ENCODE measurements around the gene FAM151B. TPM values are rescaled to one million over a fixed set of nuclear protein-coding genes. Genes with fewer than 3 reads are reported as not detected.
"Not testable (repeated sequence)": the region's sequence is repeated elsewhere in the genome, so short reads cannot be mapped to it uniquely, and the experiment has no call there.

FAM151B gene
- total RNA-seq, 1 donor from 2014 or later: 7.1 TPM

DNA sequence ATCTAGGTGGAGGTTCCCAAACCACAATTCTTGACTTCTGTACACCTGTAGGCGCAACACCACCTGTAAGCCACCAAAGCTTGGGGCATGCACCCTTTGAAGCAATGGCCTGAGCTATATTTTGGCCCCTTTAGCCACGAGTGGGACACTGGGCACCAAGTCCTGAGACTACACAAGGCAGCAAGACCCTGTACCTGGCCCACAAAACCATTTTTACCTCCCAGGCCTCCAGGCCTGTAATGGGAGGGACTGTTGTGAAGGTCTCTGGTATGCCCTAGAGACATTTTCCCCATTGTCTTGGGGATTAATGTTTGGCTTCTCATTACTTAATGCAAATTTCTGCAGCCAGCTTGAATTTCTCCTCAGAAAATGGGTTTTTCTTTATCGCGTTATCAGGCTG is 24.6 kb upstream of the FAM151B start:
- Mint-ChIP-seq H3K4me3 (ENCODE audit: unreplicated experiment) (no peak overlapping the region), H3K9me3 (ENCODE audit: low read depth) (peaks cover 21% of the 10 kb centered on the region), H3K27ac (ENCODE audit: unreplicated experiment) (no peak overlapping the region), H3K27me3 (ENCODE audit: low read depth) (no peaks in the 10 kb centered on the region), H3K36me3 (ENCODE audit: low read depth) (peaks cover 43% of the 10 kb centered on the region), H3K4me1 (ENCODE audit: low read depth) (peaks cover 11% of the 10 kb centered on the region)
- DNase-seq (ENCODE audit: low spot score): no peak
- no peak for TF ChIP-seq CTCF (IDR thresholded peaks at IDR 0.05)

GRCh38 chr5:80466669-80467485 is 21.0 kb upstream of the FAM151B start:
- peaks cover 11% of the 10 kb centered on the region for H3K4me1 Mint-ChIP-seq (ENCODE audit: low read depth)
- H3K27me3 Mint-ChIP-seq (ENCODE audit: low read depth): no peaks in the 10 kb centered on the region
- peaks cover 47% of the 10 kb centered on the region for H3K36me3 Mint-ChIP-seq (ENCODE audit: low read depth)
- no peak overlapping the region for H3K4me3 Mint-ChIP-seq (ENCODE audit: unreplicated experiment)
- H3K9me3 Mint-ChIP-seq (ENCODE audit: low read depth): peaks cover 36% of the 10 kb centered on the region
- TF ChIP-seq CTCF (IDR thresholded peaks at IDR 0.05): no peak
- no peak for DNase-seq (ENCODE audit: low spot score)
- H3K27ac Mint-ChIP-seq (ENCODE audit: unreplicated experiment): peak overlapping the region; percentile 9

GRCh38 chr5:80468131-80468530 is 19.8 kb upstream of the FAM151B start:
- Mint-ChIP-seq H3K36me3 (ENCODE audit: low read depth) (peaks cover 41% of the 10 kb centered on the region), H3K27me3 (ENCODE audit: low read depth) (no peaks in the 10 kb centered on the region), H3K9me3 (ENCODE audit: low read depth) (peaks cover 29% of the 10 kb centered on the region), H3K27ac (ENCODE audit: unreplicated experiment) (no peak overlapping the region), H3K4me3 (ENCODE audit: unreplicated experiment) (no peak overlapping the region), H3K4me1 (ENCODE audit: low read depth) (peaks cover 11% of the 10 kb centered on the region)
- TF ChIP-seq CTCF (IDR thresholded peaks at IDR 0.05): no peak
- no peak for DNase-seq (ENCODE audit: low spot score)

DNA sequence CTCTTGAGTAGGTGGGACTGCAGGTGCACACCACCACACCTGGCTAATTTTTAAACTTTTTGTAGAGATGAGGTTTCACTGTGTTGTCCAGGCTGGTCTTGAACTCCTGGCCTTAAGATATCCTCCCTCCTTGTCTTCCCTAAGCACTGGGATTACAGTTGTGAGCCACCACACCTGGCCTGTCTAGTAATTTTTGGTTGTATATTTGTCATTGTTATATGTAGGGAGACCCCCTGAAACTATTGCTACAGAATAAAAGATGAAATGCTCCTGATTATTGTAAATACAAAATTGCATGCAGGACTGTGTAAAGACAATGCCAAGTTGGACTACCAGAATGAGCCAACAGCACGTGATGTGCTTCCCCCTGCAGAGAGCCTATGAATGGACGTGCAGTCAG is 17.3 kb upstream of the FAM151B start:
- H3K9me3 Mint-ChIP-seq (ENCODE audit: low read depth): peaks cover 17% of the 10 kb centered on the region
- not testable (repeated sequence) for H3K27ac Mint-ChIP-seq (ENCODE audit: unreplicated experiment); DNase-seq (ENCODE audit: low spot score); H3K27me3 Mint-ChIP-seq (ENCODE audit: low read depth); H3K4me3 Mint-ChIP-seq (ENCODE audit: unreplicated experiment)
- peaks cover 11% of the 10 kb centered on the region for H3K4me1 Mint-ChIP-seq (ENCODE audit: low read depth)
- H3K36me3 Mint-ChIP-seq (ENCODE audit: low read depth): peaks cover 40% of the 10 kb centered on the region

- Mint-ChIP-seq H3K9me3 (ENCODE audit: low read depth) (peaks cover 12% of the 10 kb centered on the region), H3K4me1 (ENCODE audit: low read depth) (no peaks in the 10 kb centered on the region), H3K36me3 (ENCODE audit: low read depth) (peaks cover 30% of the 10 kb centered on the region), H3K27me3 (ENCODE audit: low read depth) (no peaks in the 10 kb centered on the region), H3K27ac (ENCODE audit: unreplicated experiment) (no peak overlapping the region), H3K4me3 (ENCODE audit: unreplicated experiment) (no peak overlapping the region)
- DNase-seq (ENCODE audit: low spot score): no peak
- no peak for TF ChIP-seq CTCF (IDR thresholded peaks at IDR 0.05)
These were observed 13.0 kb upstream of the FAM151B start for GRCh38 chr5:80474929-80475328.

DNA sequence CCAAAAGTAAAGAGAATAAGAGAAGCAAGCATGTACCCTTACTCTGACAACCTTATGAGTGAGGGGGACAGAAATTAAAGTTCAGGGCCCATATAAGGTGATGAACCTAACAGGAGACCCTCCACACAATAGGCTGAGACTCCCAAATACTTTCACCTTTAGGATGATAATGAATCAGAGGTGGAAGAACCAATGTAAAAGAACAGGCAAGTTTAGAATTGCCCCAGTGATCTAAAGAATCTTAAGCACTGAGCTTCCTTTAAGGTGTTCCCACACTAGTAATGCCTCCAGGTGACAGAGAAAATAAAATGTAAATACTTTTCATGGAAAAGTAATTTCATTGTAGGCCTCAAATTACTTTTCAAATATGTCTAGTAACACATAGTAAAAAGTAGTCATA is 8.2 kb upstream of the FAM151B start:
- Mint-ChIP-seq H3K27me3 (ENCODE audit: low read depth) (no peaks in the 10 kb centered on the region), H3K36me3 (ENCODE audit: low read depth) (peaks cover 44% of the 10 kb centered on the region), H3K9me3 (ENCODE audit: low read depth) (peaks cover 17% of the 10 kb centered on the region), H3K4me1 (ENCODE audit: low read depth) (peaks cover 6% of the 10 kb centered on the region), H3K4me3 (ENCODE audit: unreplicated experiment) (no peak overlapping the region), H3K27ac (ENCODE audit: unreplicated experiment) (no peak overlapping the region)
- no peak for TF ChIP-seq CTCF (IDR thresholded peaks at IDR 0.05)
- DNase-seq (ENCODE audit: low spot score): no peak

Data from chondrocyte (in vitro differentiated cells).